GM21515 (cell line): ENCODE measurements around the gene TUBA4B.

Experiments used
- ATAC-seq: cut with Tn5 transposase; IDR thresholded peaks from one replicate; pipeline ENCODE4 v1.9.1; 2021; ENCODE audit not compliant: unreplicated experiment

The TUBA4B gene

DNA sequence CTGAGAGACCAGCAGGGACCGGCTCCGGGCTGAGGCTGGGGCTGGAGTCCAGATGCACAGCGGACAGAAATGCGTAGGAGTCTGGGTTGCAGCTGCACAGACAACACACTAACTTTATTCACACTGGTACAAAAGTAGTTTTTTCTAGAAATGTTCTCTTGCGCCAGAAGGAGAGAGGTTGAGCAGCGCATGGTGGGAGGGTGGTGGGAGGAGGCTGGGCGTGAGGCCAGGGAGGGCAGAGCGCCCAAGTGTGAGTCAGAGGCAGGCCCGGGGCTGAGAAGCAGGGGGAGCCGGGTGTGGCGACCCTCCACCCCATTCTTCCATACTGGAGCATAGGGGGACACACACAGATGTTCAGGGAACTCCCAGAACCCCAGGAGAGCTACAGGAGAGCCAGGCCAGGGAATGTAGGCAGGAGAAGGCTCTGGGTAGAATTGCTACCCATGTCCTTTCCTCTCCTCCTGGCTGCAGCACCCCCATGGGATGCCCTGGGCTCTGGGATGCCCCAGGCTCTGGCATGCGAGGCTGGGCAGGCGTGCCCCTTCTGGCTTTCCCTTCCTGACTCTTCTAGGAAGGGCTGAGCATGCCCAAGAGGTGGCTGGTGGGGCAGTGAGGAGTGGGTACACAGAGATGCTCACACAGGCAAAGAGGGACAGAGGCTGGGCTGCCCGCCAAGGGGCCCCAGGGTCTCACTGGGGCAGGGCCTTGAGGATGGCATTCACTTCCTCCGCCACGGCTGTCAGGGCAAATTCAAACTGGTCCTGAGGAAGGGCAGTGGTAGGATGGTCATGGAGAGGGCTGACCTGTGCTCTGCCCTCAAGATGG is 36.7 kb downstream of the TUBA4B start:
- no peak for ATAC-seq

DNA sequence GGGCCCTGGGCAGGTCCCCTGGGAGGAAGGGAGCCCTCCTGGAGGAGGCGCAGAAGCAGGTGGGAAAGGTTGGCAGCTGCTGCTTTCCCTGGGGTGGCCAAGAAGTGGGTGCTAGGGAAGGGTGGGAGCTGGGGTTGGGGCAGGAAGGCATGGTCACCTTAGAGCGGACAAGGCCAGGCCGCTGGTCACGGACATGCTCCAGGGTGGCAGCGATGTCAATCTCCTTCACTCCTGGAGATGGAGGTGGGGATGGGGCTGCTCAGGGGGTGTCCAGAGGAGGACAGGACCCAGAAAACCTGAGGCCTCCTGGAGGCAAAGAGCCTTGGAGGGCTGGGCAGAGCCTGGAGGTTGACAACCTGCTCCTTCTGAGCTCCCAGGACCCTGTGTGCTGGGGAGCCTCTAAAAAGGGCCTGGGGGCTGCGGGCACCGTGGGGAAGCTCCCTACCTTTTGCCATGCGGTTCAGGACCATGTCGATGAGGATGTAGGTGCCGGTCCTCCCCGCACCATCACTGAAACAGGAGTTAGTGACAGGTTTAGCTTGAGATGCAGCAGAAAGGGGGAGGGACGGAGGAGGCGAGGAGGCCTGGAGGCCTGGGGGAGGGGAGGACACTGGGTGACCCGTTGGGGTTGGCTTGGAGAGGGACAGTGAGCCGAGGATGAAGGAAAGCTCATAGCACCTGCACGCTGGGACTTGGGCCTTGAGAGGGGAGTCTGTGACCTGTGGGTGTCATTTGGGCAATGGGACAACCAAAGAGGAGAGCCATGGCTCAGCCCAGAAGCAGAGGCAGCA is 37.5 kb downstream of the TUBA4B start:
- ATAC-seq, result no peak

DNA sequence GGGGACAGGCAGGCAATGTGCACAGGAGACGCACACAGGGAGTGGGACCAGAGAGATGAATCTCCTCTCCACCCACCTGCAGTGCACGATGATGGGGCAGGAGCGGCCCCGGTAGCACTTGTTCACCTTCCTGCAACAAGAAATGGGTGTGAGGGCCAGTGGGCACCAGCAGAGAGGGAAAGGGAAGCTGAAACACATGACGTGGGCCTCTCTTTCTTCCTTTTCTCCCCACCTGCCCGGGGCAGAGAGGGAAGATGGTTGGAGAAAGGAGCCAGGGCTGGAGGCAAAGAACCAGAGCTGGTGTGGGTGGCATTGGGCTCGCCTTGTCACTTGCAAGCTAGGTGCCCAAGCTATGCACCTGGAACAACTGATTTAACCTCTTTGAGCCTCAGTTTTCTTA is 38.4 kb downstream of the TUBA4B start:
- no peak for ATAC-seq

DNA sequence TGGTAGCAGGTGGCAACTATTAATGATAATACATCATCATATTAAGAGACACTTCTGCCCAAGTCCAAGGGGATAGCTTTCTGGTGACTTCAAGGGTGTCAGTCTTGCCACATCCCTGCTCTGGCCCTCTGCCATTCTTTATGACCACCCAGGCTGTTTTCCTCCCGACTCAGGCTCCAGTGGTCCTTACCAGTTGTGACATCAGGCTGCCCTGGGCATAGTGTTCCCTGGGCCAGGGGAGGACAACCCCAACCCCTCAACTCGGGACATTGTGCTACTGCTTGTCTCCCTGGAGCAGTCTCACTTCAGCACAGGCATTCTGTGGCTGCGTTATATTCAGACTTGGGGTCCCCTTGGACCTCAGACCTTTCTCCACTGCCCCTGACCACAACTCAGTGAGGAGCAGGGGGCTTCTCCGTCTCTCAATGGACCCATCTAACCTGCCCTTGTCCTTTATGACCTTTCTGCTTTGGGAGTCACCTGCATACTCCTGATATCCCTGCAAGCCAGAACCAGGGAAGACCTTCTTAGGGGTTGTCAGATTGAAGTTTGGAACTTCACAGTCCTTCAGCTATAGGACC is 39.0 kb downstream of the TUBA4B start:
- ATAC-seq, result no peak

DNA sequence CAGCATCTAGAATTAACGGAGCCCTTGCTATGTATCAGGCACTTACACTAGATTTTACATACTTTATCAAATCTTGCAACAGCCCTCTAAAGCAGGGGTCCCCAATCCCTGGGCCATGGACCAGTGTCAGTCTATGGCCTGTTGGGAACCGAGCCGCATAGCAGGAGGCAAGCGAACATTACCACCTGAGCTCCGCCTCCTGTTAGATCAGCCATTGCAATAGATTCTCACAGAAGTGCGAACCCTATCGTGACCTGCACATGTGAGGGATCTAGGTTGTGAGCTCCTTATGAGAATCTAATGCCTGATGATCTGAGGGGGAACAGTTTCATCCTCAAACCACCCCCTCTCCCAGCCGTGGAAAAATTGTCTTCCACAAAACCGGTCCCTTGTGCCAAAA is 39.6 kb downstream of the TUBA4B start:
- no peak for ATAC-seq

DNA sequence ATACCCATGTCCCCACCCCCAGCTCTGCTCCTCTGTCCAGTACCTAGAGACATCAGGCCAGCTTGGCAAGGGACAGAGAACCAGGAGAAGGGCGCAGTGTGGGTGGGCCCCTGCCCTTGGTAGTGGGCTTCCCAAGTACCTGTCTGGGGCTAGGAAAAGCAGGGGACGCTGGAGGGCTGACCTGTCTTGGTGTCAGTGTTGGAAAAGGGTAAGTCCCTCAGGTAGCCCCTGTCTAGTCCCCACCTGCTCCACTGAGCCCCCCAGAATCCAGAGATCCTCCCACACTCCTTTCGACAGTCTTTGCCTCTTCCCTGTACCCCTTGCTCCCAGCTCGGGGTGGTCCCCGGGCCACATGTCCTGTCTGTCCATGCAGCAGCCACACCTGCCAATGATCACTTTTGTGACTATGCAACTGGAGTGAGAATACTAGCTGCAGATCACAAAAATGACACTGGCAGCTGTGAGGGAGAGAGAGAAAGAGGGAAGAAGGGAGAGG is 40.7 kb downstream of the TUBA4B start:
- no peak for ATAC-seq

DNA sequence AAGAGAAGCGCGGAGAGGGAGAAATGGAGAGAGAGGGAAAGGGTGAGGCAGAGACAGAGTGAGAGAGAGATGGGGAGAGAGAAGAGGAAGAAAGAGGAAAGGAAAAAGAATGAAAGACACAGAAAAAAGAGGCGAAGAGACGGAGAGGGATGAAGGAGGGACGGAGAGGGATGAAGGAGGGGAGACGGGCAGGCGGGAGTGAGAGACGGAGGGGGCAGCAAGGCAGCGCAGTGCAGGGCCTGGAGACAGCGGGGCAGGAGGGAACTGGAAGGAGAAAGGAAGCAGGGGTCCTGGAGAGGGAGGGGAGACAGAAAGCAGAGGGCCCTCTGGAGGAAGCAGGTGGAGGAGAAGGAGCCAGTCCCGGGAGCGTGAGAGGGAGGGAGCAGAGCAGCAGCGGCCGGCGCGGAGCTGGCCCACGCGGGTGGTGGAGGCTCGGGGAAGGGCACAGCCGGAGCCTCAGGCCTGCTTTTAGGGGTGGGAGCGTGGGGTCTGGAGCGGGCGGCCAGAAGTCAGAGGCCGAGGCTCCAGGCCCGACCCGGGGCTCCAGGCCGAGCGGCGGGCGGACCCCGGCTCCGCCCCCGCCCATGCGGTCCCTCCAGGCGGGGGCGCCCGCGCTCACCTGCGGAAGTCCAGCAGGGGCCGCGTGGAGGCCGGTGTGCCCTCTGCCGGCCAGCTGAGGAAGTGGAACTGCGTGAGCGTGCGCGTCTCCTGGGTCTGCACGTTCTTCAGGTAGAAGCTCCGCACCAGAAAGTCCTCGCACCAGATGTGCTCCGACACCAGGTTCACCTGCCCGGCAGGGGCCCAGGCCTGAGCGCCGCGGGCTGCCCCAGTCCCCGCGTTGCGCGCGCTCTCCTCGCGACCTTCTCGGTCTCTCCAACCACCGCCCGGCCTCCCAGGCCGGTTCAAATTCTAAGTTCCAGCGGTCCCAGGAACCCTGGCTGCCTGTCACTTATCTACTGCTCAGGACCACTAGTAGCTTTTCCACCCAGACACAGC is 41.6 kb downstream of the TUBA4B start:
- peak; percentile 87 for ATAC-seq

DNA sequence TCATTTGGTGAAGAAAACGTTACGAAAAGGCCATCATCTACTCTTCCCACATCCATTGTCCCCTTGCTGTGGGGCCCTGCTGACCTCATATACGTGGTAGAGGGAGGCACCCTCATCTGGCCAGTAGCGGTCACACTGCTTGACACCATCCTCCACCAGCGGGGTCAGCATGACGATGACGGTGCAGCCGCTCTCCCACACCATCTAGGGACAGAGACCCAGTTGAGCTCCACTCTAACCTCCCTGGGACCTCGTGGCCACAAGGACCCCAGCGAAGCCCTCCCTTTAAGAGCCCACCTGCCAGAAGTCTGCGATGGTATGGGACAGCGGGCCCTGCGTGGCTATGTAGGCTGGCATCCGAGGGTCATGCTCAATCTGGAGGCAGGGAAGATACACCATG is 43.1 kb downstream of the TUBA4B start:
- ATAC-seq, result no peak

DNA sequence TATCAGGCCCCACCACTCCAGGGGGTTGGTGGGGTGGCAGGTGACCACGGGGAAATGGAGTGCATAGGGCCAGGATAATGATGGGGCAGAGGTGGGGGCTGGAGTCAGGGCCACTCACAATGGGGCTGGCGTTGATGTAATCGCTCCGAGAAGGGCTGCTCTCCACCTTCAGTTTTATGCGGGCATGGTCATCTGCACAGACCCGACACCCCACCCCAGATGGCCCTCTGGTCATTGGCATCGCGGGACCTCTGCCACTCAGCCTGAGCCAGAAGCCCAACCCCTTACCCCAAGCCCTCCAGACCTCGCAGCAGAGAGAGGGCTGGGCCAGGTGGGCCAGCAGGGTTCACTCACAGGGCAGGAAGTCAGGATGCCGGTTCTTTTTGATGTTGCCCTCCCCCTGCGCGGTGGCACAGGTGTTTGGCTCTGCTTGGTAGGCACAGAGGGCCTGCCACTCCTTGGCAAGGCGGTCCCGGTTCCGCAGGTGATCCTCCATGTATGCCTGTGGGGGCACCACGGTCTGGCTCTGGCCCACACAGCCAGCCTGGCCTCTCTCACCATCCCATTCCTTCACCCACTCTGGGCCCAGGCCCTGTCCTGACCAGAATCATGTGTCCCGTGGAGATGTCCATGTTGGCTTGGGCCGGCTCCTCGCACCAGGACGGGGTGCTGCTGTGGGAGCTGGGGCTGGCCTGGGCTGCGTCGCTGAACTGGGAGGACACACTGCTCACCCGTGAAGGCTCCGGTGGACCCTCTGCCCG is 43.8 kb downstream of the TUBA4B start:
- no peak for ATAC-seq

DNA sequence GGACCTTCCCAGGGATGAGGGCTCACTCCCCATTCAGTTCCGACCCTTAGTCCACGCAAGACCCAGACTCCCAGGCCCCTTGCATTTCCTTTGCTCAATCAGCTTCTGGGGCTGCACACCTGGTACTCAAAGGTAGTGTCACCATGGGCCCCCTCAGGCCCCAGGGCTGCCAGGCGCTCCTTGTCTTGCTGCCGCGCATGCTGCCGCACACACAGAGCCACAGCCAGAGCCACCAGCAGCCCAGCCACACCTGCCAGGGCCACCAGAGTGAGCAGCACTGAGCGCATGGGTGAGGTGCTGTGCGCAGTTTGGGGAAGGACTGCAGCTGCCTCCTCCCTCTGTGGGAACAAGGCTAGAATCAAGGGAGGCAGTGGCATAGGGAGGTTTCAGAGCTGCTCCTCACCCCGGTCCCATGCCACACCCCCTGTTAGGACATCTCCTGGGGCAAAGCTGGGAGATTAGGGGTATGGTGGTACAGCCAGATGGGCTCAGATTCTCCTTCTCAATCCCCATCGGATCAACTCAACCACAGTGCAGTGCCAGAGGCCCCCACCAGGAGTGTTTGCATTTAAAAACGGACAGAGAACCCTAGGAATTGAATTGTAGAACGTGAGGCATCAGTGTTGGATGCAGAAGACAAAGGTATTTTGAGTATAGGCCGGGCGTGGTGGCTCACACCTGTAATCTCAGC is 44.9 kb downstream of the TUBA4B start:
- ATAC-seq, result no peak

DNA sequence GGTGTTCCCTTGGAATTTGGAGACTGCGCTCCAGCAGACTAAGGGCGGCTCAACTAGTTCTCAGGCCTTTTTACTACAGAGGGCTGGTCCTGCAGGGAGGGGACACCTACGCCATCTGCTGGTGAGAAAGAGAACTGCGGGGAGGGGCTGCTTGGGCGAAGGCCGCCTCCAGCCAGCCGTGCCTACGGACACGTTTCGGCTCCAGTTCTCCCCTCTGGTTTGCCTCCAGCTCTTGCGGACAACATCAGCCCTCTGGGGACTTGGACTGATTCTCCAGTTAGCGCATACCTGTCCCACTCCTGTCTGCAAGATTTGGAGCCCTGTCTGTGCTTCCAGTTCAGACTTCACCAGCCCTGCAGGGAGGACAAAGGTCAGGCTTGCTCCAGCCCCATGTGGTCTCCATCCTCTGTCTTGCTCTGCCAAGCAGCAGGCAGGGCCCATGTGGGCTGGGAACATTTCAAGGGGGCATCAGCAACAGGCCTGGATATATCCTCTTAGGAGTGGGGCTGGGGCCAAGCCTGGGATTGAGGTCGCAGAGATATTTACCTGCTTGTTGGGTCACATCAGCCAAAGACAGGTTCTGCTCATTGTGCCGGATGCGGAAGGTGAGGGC is 45.8 kb downstream of the TUBA4B start:
- ATAC-seq, result peak; percentile 40

DNA sequence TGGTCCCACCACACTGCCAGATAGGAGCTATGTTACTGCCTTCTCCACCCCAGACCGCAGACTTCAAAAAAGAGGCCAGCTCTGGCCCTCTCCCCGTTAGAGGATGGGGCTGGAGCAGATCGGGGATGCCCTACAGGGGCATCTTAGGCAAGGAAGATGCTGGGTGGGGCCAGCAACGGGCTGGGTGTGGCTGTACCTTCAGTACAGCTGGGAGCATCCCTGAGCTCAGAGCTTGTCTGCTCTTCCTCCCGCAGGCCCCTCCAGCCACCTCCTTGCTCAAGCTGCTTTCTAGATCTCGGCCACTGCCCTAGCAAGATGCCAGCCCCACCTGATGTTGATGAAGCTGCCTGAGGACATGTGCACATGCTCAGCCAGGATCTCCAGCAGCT is 46.3 kb downstream of the TUBA4B start:
- no peak for ATAC-seq

DNA sequence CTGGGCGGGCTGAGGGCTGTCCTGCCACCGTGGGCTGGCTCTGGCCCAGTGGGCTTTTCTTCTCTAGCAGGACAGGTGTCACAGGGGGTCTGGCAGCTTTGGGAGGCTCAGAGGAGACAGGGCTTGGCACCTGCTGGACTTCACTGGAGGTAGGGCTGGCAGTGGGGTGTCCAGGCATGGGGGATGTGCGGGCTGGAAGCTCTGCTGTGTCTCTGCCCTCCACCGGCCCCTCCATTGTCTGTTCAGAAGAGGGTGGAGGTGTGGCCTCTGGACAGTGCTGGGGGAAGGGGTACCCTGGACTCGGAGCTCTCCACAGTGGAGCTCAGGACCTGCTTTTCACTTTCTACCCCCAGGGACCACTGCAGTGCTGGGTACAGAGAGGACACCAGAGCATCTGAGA is 47.0 kb downstream of the TUBA4B start:
- ATAC-seq, result no peak

DNA sequence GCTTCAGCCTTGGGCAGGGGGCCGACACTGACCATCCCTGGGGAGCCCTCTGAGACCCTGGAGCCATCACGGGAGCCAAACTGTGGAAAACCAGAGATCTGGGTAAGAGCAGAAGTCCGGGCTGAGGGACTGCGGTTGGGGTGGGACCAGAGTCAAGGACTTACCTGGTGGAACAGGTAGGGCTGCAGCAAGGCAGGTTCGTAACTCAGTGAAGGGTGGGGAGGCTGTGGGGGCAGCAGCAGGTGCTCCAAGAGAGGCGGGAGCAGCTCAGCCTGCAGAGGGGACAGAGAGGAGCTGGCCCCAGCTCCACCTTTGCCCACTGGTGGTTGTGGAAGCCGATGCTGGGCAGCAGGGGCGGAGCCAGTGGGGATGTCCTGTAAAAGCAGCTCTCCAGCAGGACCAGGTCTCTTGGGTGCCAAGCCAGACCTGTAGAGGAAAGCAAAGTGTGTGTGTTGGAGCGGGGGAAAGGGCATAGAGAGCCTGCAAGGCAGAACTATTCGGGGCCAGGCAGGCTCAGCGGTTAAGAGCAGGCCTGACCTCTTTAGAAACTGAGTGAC is 49.4 kb downstream of the TUBA4B start:
- no peak for ATAC-seq

DNA sequence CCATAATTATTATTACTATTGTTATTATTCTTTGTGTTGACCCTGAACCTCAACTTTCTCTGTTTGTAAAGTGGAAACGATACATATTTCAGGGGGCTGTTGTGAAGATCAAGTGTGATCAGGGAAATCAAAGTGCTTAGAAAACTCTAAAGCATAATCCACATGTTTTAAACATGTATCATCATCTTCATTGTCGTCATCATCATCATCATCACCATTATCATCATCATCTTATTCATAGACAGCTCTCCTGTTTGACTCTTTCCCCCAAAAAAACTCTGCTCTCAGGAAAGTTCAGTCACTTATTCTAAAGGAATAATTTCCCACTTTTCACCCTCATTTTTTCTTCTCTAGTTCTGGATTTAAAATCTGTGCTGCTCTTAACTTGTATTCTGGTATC is 51.2 kb downstream of the TUBA4B start:
- ATAC-seq, result no peak

DNA sequence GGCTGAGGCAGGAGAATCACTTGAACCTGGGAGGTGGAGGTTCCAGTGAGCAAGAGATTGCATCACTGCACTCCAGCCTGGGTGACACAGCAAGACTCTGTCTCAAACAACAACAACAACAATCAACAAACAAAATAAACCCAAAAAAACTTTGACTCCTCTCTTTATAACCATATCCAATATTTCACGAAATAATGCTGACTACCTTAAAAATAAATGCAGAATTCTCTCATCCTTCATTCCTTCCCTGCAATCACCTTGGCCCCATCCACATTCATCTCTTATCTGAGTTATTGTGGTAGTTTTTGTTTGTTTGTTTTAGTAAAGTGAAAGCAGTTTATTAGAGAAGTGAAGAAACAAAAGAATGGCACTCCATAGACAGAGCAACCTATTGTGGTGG is 53.0 kb downstream of the TUBA4B start:
- no peak for ATAC-seq

DNA sequence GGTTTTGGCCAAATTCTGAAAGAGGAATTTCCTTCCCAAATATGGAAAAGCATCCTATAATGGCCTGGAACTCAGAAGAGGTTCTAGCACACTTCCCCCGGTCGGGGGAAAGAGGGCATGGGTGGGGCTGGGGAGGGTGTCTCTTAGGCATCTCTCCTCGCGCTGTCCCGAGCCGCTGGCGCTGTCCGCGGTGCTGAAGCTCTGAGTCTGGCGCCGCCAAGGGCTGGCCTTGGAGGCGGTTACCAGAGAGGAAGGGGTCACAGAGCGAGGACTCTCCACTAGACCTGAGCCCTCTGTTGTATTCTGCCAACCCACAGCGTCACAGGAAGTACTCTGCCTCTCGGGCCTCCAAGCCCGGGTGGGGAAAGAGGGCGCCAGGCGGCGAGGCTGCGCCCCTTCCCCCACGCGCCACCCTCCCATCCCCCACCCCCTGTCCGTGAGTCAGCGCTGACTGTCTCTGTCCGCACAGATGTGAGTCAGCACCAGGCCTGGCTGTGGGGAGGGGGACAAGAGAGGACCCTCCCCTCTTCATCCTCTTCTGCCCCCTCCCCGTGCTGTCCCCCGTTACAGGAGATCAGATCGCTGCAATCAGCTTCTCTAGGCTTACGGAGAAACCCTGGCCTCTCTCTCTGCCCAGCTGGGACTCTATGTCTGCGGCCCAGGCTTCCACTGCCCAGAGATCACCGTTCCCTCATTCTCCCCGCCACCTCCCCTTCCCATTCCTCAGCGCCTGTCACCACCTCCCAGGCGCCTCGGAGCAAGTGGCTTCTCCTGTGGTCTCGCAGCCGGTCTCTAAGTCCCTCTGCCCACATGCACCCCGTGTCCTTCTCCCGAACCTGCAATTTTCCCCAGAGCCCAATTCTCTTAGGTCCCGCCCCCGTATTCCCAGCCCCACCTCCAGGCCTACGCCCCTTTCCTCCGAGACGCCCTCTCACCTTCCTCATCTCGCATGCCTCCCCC is 55.4 kb downstream of the TUBA4B start:
- ATAC-seq, result no peak
